ENCODE data around the gene ERAP2. TPM values are rescaled to one million over a fixed set of nuclear protein-coding genes. Genes with fewer than 3 reads are reported as not detected.

The ERAP2 gene
- total RNA-seq, 2 experiments from 2014 or later, result 43.0 to 44.5 TPM

DNA sequence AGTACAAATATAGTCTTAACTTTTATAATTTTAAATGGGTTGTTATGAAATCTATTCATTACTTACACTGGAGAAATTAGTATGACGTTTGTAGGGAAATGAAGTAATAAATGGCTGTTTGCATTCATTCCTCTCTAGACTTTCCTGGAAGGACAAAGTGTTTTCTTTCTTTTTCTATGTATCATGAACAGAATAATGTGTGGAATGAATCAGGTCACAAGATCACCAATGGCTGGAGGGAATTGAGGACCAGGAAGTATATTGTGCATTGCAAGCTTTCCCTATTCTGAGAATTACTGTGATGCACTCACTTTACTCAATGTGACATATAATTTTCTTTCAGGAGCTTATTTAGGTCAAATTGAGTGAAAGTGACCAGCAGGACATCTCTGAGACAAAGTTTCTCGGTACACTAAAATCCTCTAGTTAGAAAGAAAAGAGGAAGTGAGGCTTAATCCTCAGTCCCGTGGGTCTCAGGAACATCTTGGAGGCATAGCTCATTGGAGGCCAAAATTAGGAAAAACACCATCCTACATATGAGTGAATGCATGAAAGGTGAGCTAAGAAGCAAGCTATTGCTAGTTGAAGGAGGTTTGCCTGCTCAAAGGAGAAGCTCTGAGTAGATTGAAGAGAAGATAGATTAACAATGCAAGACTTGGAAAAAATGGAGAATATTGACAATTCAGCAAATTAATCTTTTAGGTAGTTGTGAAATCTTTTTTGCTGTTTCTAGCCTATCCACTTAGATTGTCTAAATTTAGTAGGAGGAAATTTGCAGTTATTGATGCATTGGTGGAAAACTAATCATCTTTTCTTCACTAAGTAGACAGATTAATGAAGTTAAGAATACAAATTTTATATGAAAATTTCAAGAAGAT is 28.0 kb downstream of the ERAP2 start:
- TF ChIP-seq, protein P1, sequence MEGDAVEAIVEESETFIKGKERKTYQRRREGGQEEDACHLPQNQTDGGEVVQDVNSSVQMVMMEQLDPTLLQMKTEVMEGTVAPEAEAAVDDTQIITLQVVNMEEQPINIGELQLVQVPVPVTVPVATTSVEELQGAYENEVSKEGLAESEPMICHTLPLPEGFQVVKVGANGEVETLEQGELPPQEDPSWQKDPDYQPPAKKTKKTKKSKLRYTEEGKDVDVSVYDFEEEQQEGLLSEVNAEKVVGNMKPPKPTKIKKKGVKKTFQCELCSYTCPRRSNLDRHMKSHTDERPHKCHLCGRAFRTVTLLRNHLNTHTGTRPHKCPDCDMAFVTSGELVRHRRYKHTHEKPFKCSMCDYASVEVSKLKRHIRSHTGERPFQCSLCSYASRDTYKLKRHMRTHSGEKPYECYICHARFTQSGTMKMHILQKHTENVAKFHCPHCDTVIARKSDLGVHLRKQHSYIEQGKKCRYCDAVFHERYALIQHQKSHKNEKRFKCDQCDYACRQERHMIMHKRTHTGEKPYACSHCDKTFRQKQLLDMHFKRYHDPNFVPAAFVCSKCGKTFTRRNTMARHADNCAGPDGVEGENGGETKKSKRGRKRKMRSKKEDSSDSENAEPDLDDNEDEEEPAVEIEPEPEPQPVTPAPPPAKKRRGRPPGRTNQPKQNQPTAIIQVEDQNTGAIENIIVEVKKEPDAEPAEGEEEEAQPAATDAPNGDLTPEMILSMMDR (IDR thresholded peaks at IDR 0.05), result no peak
- Mint-ChIP-seq H3K27me3 (no peaks in the 10 kb centered on the region), H3K36me3 (ENCODE audit: low read depth) (peaks cover 51% of the 10 kb centered on the region), H3K27ac (no peak overlapping the region), H3K4me3 (no peak overlapping the region), H3K9me3 (no peaks in the 10 kb centered on the region), H3K4me1 (ENCODE audit: low read depth) (peaks cover 14% of the 10 kb centered on the region)
- no peak for DNase-seq
- ChIA-PET CTCF (interaction anchor here (0.7 to 2.6 kb wide), 9 partner anchors 11 to 238 kb away, joined by 3 to 21 read pairs (median 3); partner anchors contain the start of gene LIX1), POLR2A (interaction anchor here (0.8 to 1.4 kb wide), 3 partner anchors 11 to 13 kb away, joined by 3 to 5 read pairs (median 4); no protein-coding TSS in a partner anchor)
- intact Hi-C loops (cut with micrococcal nuclease), result no loop called here
- ATAC-seq, result no peak

DNA sequence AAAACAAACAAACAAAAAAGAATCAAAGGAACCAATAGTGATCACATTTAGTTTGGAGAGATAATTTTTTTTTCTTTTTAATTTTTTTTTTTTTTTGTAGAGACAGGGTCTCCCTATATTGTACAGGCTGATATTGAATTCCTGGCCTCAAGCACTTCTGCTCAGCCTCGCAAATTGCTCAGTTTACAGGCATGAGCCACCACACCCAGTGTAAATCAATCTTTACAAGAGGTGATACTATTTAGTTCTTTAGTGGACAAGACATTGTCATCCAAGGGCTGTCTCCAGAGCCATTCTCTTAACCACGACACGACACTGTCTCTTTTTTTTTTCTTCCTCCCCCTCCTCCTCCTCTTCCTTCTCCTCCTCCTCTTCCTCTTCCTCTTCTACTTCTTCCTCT is 29.6 kb downstream of the ERAP2 start:
- TF ChIP-seq, protein P1 (IDR thresholded peaks at IDR 0.05), result no peak
- H3K27ac Mint-ChIP-seq, result peak overlapping the region; percentile 74
- no peaks in the 10 kb centered on the region for H3K27me3 Mint-ChIP-seq
- no peaks in the 10 kb centered on the region for H3K9me3 Mint-ChIP-seq
- ChIA-PET POLR2A (interaction anchor here (1.4 kb wide), 1 partner anchor 27 kb away, joined by 5 read pairs; no protein-coding TSS in a partner anchor), CTCF (interaction anchor here (1.5 to 2.6 kb wide), 2 partner anchors 37 kb away, joined by 6 to 21 read pairs; no protein-coding TSS in a partner anchor)
- ATAC-seq, result no peak
- H3K4me3 Mint-ChIP-seq, result no peak overlapping the region
- intact Hi-C loops (cut with micrococcal nuclease), result no loop called here
- no peak for DNase-seq
- peaks cover 48% of the 10 kb centered on the region for H3K36me3 Mint-ChIP-seq (ENCODE audit: low read depth)
- H3K4me1 Mint-ChIP-seq (ENCODE audit: low read depth), result peaks cover 14% of the 10 kb centered on the region

DNA sequence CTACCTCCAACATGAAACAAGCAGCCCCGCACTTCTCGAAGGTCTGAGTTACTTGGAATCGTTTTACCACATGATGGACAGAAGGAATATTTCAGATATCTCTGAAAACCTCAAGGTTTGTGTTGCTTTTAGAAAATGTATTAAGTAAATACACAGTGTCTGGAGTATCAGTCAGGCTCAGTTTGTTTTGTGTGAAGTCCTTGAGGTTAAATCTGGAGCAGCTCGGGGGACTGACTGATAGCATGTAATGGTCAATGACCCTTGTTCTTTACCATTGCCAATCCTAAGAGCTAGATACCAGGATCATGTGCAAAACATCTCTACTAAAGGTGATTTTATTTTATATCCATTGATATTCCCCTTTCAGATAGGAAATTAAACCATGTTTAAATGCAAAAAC is 32.7 kb downstream of the ERAP2 start:
- DNase-seq (no peak), ATAC-seq (no peak)
- no peak overlapping the region for H3K4me3 Mint-ChIP-seq
- CTCF ChIA-PET, result interaction anchor here (1.0 to 1.6 kb wide), 4 partner anchors 9 to 253 kb away, joined by 3 to 5 read pairs (median 4); no protein-coding TSS in a partner anchor
- H3K4me1 Mint-ChIP-seq (ENCODE audit: low read depth), result peaks cover 6% of the 10 kb centered on the region
- TF ChIP-seq, protein P1 (IDR thresholded peaks at IDR 0.05), result no peak
- H3K27me3 Mint-ChIP-seq, result no peaks in the 10 kb centered on the region
- H3K27ac Mint-ChIP-seq, result no peak overlapping the region
- H3K9me3 Mint-ChIP-seq, result no peaks in the 10 kb centered on the region
- intact Hi-C loops (cut with micrococcal nuclease), result no loop called here
- peaks cover 40% of the 10 kb centered on the region for H3K36me3 Mint-ChIP-seq (ENCODE audit: low read depth)
- POLR2A ChIA-PET, result interaction anchor here (1.1 to 1.2 kb wide), 2 partner anchors 24 to 32 kb away, joined by 3 read pairs; no protein-coding TSS in a partner anchor

DNA sequence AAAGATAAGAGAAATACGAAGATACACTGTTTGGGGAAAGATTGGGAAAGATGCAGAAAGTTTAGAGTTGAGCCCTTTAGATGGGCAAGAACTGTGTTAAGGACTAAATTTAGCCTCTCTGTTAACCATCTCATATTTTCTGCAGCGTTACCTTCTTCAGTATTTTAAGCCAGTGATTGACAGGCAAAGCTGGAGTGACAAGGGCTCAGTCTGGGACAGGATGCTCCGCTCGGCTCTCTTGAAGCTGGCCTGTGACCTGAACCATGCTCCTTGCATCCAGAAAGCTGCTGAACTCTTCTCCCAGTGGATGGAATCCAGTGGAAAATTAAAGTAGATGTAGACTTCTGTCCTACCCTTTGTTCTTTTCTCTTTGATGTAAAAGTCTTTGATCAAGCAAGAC is 33.1 kb downstream of the ERAP2 start:
- ATAC-seq, result no peak
- no peaks in the 10 kb centered on the region for H3K27me3 Mint-ChIP-seq
- no peaks in the 10 kb centered on the region for H3K9me3 Mint-ChIP-seq
- TF ChIP-seq, protein P1 (IDR thresholded peaks at IDR 0.05), result no peak
- peaks cover 42% of the 10 kb centered on the region for H3K36me3 Mint-ChIP-seq (ENCODE audit: low read depth)
- H3K4me1 Mint-ChIP-seq (ENCODE audit: low read depth), result peaks cover 10% of the 10 kb centered on the region
- H3K27ac Mint-ChIP-seq, result no peak overlapping the region
- intact Hi-C loops (cut with micrococcal nuclease), result no loop called here
- DNase-seq, result no peak
- CTCF ChIA-PET, result interaction anchor here (0.9 to 1.6 kb wide), 4 partner anchors 9 to 254 kb away, joined by 3 to 5 read pairs (median 4); no protein-coding TSS in a partner anchor
- H3K4me3 Mint-ChIP-seq, result no peak overlapping the region
- POLR2A ChIA-PET, result interaction anchor here (0.6 to 1.2 kb wide), 3 partner anchors 24 to 114 kb away, joined by 3 read pairs; no protein-coding TSS in a partner anchor

Measured in activated CD8-positive, alpha-beta T cell treated with anti-CD3 and anti-CD28 coated beads for 36 hours (primary cell).